HCT116 (cell line): Measurements from ENCODE around the gene ZCCHC24.

Source experiments
- ATF3 ChIP-seq: IDR thresholded peaks from 2 replicates; pipeline ENCODE4 v1.6.1; 2012
- CTCF ChIP-seq, 3 experiments: fragments of 200-600 bp in 1 of 3; sonication (generic) in 1 of 3; IDR thresholded peaks in 2 of 3; conservative IDR thresholded peaks in 1 of 3; 2 replicates each; pipeline ENCODE4 v1.5.1; 2012 to 2017; ENCODE audit warnings: low read depth in 2 of 3, low read length in 2 of 3, antibody characterized with exemption in 1 of 3, borderline replicate concordance in 1 of 3, control low read depth in 1 of 3, mild to moderate bottlenecking in 1 of 3, mixed read lengths in 1 of 3, mixed run types in 1 of 3, moderate library complexity in 1 of 3; ENCODE audit not compliant: insufficient read depth in 1 of 3
- ELF1 ChIP-seq: IDR thresholded peaks from 2 replicates; pipeline ENCODE4 v1.6.1; 2012; ENCODE audit warnings: low read depth, borderline replicate concordance
- EZH2 ChIP-seq: fragments of 200-600 bp; sonication (generic); IDR thresholded peaks from 2 replicates; pipeline ENCODE4 v1.6.1; 2017; ENCODE audit warnings: antibody characterized with exemption, mixed run types
- EZH2phosphoT487 ChIP-seq: fragments of 200-600 bp; IDR thresholded peaks from 2 replicates; pipeline ENCODE4 v1.6.1; 2018; ENCODE audit warnings: antibody characterized with exemption, borderline replicate concordance
- FOSL1 ChIP-seq: IDR thresholded peaks from 2 replicates; pipeline ENCODE4 v1.6.1; 2012; ENCODE audit warnings: low read depth
- JUND ChIP-seq: IDR thresholded peaks from 2 replicates; pipeline ENCODE4 v1.6.1; 2012
- MAX ChIP-seq: IDR thresholded peaks from 2 replicates; pipeline ENCODE4 v1.6.1; 2012
- POLR2A ChIP-seq: IDR thresholded peaks from 2 replicates; pipeline ENCODE4 v1.7.0; 2011; ENCODE audit warnings: borderline replicate concordance; ENCODE audit not compliant: insufficient read depth, insufficient read length; ENCODE audit errors: extremely low read depth
- POLR2AphosphoS5 ChIP-seq: IDR thresholded peaks from 2 replicates; pipeline ENCODE4 v1.6.1; 2011; ENCODE audit warnings: mild to moderate bottlenecking, low read depth, low read length, moderate library complexity
- YY1 ChIP-seq: IDR thresholded peaks from 2 replicates; pipeline ENCODE4 v1.6.1; 2011; ENCODE audit warnings: low read length, low read depth, moderate library complexity, mild to moderate bottlenecking; ENCODE audit not compliant: insufficient replicate concordance; ENCODE audit errors: extremely low read depth
- ZBTB33 ChIP-seq: IDR thresholded peaks from 2 replicates; pipeline ENCODE4 v1.6.1; 2011; ENCODE audit warnings: mild to moderate bottlenecking, low read length, moderate library complexity; ENCODE audit not compliant: insufficient replicate concordance; ENCODE audit errors: extremely low read depth
- ZFX ChIP-seq: fragments of 450-650 bp; IDR thresholded peaks from 2 replicates; pipeline ENCODE4 v1.6.1; 2017
- ZNF274 ChIP-seq: fragments of 200-500 bp; sonication (Bioruptor generic); IDR thresholded peaks from 2 replicates; pipeline ENCODE4 v1.6.1; 2014; ENCODE audit warnings: mild to moderate bottlenecking, low read depth, low read length, inconsistent platforms

DNA sequence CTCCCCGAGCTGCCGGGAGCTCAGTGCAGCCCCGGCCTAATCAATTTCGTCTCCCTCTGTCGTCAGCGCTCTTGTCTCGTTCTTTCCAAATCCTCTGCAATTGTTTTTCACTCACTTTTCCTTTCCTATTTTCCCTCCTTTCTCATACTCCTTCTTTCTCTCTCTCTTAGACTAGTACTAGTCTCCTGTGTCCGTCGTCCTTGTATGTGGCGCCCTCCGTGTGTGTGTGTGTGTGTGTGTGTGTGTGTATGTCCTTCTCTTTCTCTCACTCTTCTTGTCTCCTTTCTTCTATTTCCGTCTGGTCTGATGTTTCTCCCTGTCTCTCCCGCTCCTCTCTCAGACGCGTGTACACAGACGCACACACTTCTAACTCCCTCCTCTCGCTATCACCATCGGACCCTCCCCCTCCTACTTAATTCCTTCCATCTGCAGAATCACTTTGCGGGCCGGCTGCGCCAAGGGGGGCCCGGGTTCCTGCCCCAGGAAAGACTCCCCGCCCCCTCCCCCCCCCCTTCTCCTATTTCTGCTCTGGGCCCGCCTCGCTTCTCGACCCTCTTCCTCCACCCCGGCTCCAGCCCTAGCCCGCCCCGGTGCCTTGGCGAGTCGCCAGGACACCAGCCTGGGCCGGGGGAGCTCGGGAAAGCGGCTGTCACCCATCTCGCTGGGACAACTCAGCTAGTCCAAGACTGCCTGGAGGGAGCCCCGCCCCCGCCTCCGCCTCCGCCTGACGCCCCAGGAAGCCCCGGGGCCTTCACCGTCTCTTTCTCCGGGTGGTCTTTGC is 743 bp upstream of the ZCCHC24 start:
- no peak for TF ChIP-seq FOSL1
- no peak for TF ChIP-seq EZH2phosphoT487
- TF ChIP-seq ELF1: no peak
- TF ChIP-seq CTCF (IDR thresholded peaks at IDR 0.05 in 2 of 3, conservative IDR thresholded peaks at IDR 0.05 in 1 of 3; ENCODE audit: borderline replicate concordance in 1 of 3, insufficient read depth in 1 of 3, low read depth in 2 of 3, low read length in 2 of 3): no peak
- TF ChIP-seq POLR2A: no peak
- no peak for TF ChIP-seq POLR2AphosphoS5
- TF ChIP-seq YY1: no peak
- peak; percentile 16; the same call in 1 of the 2 replicates for TF ChIP-seq MAX
- no peak for TF ChIP-seq JUND
- no peak for TF ChIP-seq ZNF274
- no peak for TF ChIP-seq EZH2
- TF ChIP-seq ZFX: no peak
- no peak for TF ChIP-seq ZBTB33
- TF ChIP-seq ATF3: no peak
